ENCODE data around the gene KNTC1.

The KNTC1 gene

GRCh38 chr12:122672515-122672914 lies 145.5 kb downstream of the KNTC1 start:
- H3K79me2 ChIP-seq (ENCODE audit: insufficient read depth, low read length): no peaks in the 10 kb centered on the region
- no peak for TF ChIP-seq EZH2 (IDR thresholded peaks at IDR 0.05; ENCODE audit: borderline replicate concordance, low read length)
- TF ChIP-seq, protein P1, sequence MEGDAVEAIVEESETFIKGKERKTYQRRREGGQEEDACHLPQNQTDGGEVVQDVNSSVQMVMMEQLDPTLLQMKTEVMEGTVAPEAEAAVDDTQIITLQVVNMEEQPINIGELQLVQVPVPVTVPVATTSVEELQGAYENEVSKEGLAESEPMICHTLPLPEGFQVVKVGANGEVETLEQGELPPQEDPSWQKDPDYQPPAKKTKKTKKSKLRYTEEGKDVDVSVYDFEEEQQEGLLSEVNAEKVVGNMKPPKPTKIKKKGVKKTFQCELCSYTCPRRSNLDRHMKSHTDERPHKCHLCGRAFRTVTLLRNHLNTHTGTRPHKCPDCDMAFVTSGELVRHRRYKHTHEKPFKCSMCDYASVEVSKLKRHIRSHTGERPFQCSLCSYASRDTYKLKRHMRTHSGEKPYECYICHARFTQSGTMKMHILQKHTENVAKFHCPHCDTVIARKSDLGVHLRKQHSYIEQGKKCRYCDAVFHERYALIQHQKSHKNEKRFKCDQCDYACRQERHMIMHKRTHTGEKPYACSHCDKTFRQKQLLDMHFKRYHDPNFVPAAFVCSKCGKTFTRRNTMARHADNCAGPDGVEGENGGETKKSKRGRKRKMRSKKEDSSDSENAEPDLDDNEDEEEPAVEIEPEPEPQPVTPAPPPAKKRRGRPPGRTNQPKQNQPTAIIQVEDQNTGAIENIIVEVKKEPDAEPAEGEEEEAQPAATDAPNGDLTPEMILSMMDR (IDR thresholded peaks at IDR 0.05; ENCODE audit: low read length): no peak
- no peak overlapping the region for H3K27ac ChIP-seq (ENCODE audit: low read depth, low read length, poor library complexity, severe bottlenecking)
- no peak overlapping the region for H3K4me2 ChIP-seq (ENCODE audit: low read length)
- no peak overlapping the region for H3K4me3 ChIP-seq (ENCODE audit: low read depth, low read length, poor library complexity, severe bottlenecking)
- no peak overlapping the region for H3K9ac ChIP-seq (ENCODE audit: low read length)
- no peaks in the 10 kb centered on the region for H3K27me3 ChIP-seq (ENCODE audit: insufficient read depth, low read length)
- H3K36me3 ChIP-seq (ENCODE audit: insufficient read depth, low read length): no peaks in the 10 kb centered on the region
- no peaks in the 10 kb centered on the region for H3K9me3 ChIP-seq (ENCODE audit: low read length)
- H4K20me1 ChIP-seq (ENCODE audit: insufficient read depth, low read length): no peaks in the 10 kb centered on the region
- H3F3A ChIP-seq (ENCODE audit: insufficient read depth, low read length): no peaks in the 10 kb centered on the region
- no peak overlapping the region for H2AFZ ChIP-seq (ENCODE audit: low read length)
- no peaks in the 10 kb centered on the region for H3K4me1 ChIP-seq (ENCODE audit: insufficient read depth, low read length, severe bottlenecking)
- H3K9me2 ChIP-seq (ENCODE audit: low read depth, low read length): no peaks in the 10 kb centered on the region

Data from OCI-LY1 (cell line).